ENCODE measurements around the gene GPR3. TPM values are rescaled to one million over a fixed set of nuclear protein-coding genes. Genes with fewer than 3 reads are reported as not detected.

The GPR3 gene
- total RNA-seq, 1 experiment from 2014 or later: 4.4 TPM

- Histone ChIP-seq H3K27me3 (ENCODE audit: insufficient read depth, low read length) (no peaks in the 10 kb centered on the region), H3K4me2 (ENCODE audit: insufficient read depth, insufficient read length, low read length) (no peak overlapping the region), H3K4me1 (ENCODE audit: insufficient read depth, low read length) (peaks cover 15% of the 10 kb centered on the region; the same call in 1 of the 2 replicates), H3K56ac (ENCODE audit: insufficient read length, low read depth, low read length) (no peak overlapping the region), H3K27ac (ENCODE audit: insufficient read length, low read depth, low read length) (no peak overlapping the region), H2BK15ac (ENCODE audit: low read depth, low read length) (no peak overlapping the region), H3K9ac (ENCODE audit: extremely low read depth, insufficient read length, low read length) (no peak overlapping the region), H4K20me1 (ENCODE audit: control insufficient read depth, insufficient read depth, insufficient read length) (no peaks in the 10 kb centered on the region), H3K79me2 (ENCODE audit: insufficient read depth, low read length) (peaks cover 1% of the 10 kb centered on the region; the same call in 1 of the 2 replicates), H3K9me3 (ENCODE audit: control insufficient read depth, low read depth, low read length) (no peaks in the 10 kb centered on the region), H3K79me1 (ENCODE audit: insufficient read depth, low read depth, low read length, poor library complexity, severe bottlenecking) (peaks cover 2% of the 10 kb centered on the region), H2BK120ac (ENCODE audit: low read depth, low read length, poor library complexity, severe bottlenecking) (no peak overlapping the region), H3K23me2 (ENCODE audit: insufficient read length, low read depth, low read length, poor library complexity, severe bottlenecking) (no peaks in the 10 kb centered on the region), H3K14ac (ENCODE audit: insufficient read depth, low read length) (no peak overlapping the region), H3K23ac (ENCODE audit: insufficient read length, low read depth, low read length) (no peak overlapping the region), H3T11ph (ENCODE audit: low read length) (no peak overlapping the region), H3K18ac (ENCODE audit: insufficient read length, low read depth, low read length) (no peak overlapping the region), H2BK20ac (ENCODE audit: low read depth, low read length, poor library complexity, severe bottlenecking) (no peak overlapping the region), H2AFZ (ENCODE audit: low read length) (no peak overlapping the region), H4K5ac (ENCODE audit: insufficient read length, low read depth, low read length) (no peak overlapping the region), H2BK12ac (ENCODE audit: insufficient read length, low read depth, low read length) (no peak overlapping the region), H2BK5ac (ENCODE audit: insufficient read length, low read length) (no peak overlapping the region), H4K91ac (ENCODE audit: insufficient read length, low read depth, low read length) (no peak overlapping the region), H3K4ac (ENCODE audit: low read depth, low read length) (no peak overlapping the region), H4K8ac (replicated peaks; ENCODE audit: insufficient read length, low read depth, low read length) (no peak overlapping the region), H2AK5ac (ENCODE audit: insufficient read length, low read length) (no peak overlapping the region)
- WGBS (ENCODE audit: extremely low coverage, insufficient read length, low lambda C conversion rate): no CpG with 5 or more reads among the region's 2 CpGs
- Mint-ChIP-seq H3K27ac (peak overlapping the region; percentile 84 to 96 (median 85)), H3K36me3 (ENCODE audit: insufficient read depth in 1 of 3, low read depth in 3 of 3) (peaks cover 12 to 19% (median 18%) of the 10 kb centered on the region in 3 experiments; a peak in 6 of 7 replicates), H3K27me3 (ENCODE audit: low read depth) (no peaks in the 10 kb centered on the region), H3K4me1 (peaks cover 45 to 46% of the 10 kb centered on the region in 2 experiments), H3K4me3 (no peak overlapping the region), H3K9me3 (no peaks in the 10 kb centered on the region)
- no peak for TF ChIP-seq CTCF (conservative IDR thresholded peaks at IDR 0.05)
- DNase-seq: no peak
Measured at GRCh38 chr1:27427816-27428315, 35.4 kb downstream of the GPR3 start.

Measured in H9 (cell line).